KG1 (cell line): ENCODE data around the gene DLX3.

Experiments
- DNase-seq: peaks from one replicate; lab custom pipeline; 2025; lab: John Stamatoyannopoulos, UW

DLX3 gene

DNA sequence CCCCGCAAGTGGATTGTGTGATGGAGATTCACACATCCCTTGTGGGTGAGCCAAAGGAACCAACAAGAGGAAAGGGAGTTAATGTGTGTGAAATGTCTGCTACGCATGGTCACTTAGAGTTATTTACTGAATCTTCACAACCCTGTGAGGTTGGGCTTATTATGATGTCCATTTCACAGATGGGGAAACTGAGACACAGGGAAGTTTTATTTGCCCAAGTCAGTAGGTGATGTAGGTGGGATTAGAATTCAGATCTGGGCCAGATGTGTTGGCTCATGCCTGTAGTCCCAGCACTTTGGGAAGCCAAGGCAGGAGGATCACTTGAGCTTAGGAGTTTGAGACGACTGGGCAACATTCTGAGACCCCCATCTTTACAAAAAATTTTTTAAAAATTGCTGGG lies 37.7 kb downstream of the DLX3 start:
- no peak for DNase-seq

DNA sequence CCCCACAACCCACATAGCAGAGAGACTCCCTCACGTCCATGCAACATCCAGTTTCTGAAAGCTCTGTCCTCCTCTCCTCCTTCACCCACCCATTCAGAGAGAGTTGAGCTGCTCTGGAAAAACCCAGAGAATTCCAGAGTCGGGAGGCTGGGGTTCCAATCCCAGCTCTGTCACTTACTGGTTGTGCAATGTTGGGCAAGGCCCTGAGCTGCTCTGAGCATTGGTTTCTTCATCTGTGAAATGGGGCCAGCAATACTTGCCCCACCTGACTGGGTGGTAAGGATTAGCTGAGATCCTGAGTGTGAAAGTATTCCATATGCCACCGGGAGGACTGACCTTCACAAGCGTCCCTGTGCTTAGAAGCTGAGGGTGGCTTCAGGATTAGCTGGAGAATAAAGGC lies 38.2 kb downstream of the DLX3 start:
- no peak for DNase-seq

DNA sequence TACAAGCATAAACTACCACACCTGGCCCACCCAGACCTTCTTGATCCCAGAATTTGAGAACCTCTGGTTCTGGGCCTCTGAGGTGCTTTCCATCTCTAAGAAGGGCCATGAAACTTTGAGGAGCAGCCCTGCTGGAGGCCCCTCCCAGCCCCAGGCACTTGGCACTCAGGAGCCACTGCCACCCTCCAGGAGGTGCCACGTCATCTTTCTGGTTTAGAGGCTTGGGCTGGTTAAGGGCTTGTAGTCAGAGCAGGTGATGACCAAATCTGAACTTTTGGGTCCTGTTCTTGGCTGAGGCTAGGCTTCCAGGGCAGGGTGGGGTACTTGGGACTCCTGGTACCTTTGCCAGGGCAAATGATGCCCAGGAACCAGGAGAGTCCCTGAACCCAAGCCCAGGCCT lies 39.9 kb downstream of the DLX3 start:
- no peak for DNase-seq

DNA sequence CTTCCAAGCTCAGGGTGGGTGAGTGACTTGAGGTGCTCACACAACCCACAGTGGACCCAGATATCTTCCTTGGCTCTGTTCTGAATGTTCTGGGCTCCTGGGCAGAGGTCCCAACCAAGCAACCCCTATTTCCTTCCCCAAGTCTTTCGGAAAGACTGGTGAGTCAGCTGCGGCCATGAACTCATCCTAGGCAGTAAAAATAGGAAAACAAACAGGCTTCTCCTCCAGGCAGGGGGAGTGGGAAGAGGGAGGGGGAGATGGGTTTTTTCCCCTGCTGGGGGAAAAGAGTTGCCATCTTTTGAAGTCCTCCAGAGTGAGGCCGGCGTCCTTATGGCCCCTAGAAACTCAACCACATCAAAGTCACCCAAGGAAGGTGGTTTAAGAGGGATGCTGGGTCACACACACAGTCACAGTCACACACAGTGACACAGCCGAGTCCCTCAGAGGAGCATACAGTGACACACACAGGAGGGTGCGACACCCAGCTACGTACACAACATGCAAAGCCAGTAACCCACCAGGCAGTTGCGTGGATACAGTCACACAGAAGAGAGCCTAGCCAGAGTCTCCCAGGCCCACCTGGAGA lies 42.0 kb downstream of the DLX3 start:
- DNase-seq: no peak

DNA sequence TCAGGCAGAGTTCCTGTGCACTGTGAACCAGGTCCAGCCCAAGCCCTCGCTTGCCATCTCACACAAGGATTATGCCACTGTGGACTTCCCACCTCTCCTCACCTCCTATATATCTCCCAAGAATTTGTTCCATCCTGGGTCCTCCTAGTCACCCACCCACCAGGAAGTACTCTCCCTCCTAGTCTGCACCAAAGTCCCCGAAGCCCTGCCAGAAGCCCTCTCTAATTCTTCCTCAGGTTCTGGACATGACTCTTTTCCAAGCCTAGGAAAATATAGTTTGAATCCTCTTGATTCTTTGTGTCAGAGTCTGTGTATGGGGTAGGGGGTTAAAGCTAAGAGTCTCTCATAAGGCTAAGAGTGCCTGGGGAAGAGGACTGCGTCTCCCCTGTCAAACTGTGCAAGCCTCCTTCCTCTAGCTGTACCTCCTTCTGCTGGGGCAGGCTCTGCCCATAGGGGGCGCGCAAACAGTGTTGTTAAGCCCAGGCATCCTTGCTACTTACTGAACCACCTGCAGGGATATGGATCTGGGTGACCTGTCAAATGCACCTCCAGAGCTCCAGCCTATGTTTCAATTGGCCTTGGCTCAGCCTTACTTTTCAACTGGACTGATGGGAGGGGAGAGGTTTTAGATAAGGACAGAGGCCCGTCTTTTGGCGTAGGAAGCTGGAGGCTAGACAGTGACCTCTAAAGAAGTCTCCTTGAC lies 42.7 kb downstream of the DLX3 start:
- DNase-seq: peak; percentile 64

DNA sequence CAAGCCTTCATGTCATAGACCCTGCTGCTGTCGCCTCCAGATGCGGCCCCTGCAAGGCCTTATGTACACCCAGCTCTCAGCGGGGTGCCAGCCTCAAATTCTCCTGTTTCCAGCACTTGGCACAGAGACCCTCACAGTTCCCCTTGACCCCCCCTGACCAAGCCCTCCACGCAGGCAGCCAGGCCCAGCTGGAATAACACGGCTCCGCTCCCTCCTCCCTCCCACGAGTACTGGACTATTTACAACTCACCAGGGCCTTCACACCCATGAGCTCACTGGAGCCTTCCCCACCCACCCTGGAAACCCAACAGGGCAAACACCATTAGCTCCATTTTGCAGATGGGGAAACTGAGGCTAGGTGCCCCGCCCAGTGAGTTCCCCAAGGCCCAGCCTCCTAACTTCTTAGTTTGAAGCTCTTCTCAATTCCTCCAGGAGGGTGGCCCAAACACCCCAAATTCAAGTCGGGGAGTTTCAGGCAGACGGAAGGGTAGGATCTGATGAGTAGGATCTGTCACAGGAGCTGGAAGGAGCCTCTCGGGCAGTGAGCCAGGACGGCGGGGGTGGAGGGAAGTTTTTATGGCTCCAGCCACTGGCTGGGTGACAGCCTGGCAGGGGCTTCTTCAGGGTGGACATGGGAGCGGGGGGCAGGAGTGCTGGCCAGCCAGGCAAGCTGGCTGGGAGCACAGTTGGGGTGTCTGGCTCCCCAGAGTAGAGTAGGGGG lies 43.5 kb downstream of the DLX3 start:
- no peak for DNase-seq

DNA sequence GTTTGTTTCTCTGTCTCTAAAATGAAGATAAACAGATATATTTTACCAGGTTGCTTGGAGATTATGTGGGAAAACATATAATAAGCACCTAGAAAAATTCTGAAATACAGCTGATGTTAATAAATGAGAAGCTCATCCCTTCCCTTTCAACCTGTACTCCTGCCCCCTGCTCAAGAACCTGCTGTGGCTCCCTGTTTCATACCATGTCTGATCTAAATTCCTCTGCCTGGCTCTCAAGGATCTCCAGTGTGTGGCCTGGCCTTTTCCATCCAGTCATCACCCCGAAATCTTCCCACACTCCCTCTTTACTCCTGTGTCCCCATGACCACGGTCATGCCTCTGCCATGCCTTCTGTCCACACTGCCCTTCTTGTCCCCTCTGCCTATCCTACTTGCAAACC lies 45.4 kb downstream of the DLX3 start:
- DNase-seq: no peak

DNA sequence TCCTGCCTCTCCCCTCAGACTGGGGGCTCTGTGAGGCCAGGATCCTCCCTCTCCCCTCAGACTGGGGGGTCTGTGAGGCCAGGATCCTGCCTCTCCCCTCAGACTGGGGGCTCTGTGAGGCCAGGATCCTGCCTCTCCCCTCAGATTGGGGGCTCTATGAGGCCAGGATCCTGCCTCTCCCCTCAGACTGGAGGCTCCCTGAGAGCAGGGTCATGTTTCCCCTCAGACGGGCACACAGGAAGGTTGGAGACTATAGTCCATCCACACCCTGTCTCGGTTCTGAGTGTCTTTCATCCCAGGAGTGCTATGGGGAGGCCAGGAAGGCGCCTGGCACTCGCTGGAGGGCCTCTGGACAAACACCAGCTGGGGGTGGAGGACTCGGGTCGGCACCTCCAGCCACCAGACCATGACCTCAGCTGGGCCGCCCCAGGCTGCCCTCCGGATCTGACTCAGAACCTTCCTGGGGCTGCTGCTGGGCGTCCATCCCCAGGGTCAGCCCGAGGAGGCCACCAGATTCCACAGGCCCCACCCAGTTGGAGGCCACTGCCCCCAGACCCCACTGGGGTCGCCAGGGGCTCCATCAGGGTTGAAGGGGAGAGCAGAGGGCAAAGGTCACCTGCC lies 48.0 kb downstream of the DLX3 start:
- DNase-seq: no peak

DNA sequence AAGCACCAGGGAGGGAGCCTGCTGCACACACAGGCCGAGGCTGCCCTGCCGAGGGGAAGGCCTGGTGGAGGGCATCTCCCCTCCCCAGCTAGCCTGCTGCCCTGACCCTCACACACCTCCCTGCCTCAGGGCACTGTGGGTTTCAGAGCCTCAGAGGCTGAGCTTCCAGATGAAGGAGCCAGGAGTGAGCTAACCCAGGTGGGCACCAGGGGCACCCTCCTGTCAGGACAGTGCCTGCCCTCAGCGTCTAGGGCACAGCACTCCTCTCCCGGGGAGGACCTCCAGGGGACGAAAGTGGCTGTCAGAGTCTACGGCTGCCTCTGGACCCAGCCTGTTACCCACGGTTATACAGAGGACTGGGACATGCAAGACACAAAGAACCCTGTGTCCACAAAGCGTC lies 48.8 kb downstream of the DLX3 start:
- no peak for DNase-seq

DNA sequence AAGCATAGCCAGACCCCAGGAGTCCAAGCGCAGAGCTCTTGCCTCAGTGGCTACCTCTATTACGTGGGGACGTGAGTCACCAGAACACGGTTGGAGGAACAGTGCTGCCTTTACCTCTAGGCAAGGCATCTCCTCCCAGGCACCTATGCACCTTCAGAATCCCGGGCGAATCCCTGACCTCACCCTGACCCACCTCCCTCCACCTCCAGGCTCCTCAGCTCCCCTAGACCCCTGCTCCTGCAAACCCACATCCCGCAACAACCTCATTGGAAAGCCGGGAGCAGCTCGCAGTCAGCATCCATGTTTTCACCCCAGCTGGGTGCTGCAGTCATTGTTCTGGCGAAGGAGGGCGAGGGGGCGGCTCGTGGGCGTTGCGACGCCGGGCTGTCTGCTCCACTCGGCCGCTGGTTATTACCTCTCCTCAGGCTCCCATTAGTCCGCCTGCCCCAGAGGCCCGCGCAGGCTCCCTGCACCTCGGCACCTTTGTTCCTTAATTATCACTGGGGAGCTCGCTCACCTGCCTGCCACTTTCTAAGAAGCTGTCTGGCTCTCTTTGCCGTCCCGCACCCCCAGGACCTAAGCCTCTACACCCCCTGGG lies 50.7 kb downstream of the DLX3 start:
- DNase-seq: no peak

DNA sequence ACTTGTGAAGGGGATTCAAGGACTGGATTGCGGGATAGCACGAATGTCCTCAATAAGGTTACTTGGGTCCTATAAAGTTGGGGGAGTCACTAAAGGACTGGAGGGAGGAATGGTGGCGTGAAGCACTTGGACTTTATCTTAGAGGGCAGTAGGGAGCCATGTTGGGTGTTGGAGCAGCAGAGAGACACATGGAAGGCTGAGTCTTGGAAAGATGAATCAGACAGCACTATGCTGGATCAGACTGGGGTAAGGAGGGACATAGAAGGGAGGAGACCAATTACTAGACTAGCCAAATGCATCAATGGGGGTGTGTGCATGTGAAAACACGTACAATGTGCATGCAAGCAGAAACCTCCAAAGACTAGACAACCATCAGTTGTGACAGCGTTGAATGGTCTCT lies 52.1 kb downstream of the DLX3 start:
- DNase-seq: no peak

DNA sequence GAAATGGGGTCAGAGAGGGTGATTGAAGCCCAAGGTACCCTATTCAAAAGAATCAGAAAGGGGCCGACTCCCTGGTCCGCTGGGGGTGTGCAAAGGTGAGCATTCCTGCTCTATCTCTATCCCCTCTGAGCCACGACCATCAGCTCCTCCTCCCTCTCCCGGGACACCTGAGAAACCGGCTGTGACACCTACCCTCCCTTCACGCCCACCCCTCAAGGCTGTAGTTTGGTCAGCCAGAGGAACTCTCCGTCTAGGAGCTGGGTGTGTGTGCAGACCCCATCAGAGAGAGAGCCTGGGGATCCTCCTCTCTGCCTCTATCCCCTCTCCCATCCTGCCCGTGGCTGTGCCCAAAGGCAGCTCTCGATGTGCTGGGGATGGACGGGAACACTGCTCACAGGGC lies 53.6 kb downstream of the DLX3 start:
- no peak for DNase-seq
